ENCODE data around the gene PSMF1. TPM values are rescaled to one million over a fixed set of nuclear protein-coding genes. Genes with fewer than 3 reads are reported as not detected.

Gene PSMF1
- total and polyA plus RNA-seq, 2 of the 13 experiments (the other 11 are each of a cell fraction or from before 2014, with no cell fraction given) = 82.5 to 86.0 TPM

- TF ChIP-seq ZFP91 (CRISPR knock-in tag; IDR thresholded peaks at IDR 0.05; ENCODE audit: borderline replicate concordance) = no peak
- TF ChIP-seq ZFP62 (CRISPR knock-in tag; IDR thresholded peaks at IDR 0.05) = no peak
- TF ChIP-seq AKAP8 (CRISPR knock-in tag; IDR thresholded peaks at IDR 0.05) = no peak
- no peak for TF ChIP-seq ZNF703 (CRISPR knock-in tag; IDR thresholded peaks at IDR 0.05; ENCODE audit: borderline replicate concordance)
- TF ChIP-seq, protein P1, sequence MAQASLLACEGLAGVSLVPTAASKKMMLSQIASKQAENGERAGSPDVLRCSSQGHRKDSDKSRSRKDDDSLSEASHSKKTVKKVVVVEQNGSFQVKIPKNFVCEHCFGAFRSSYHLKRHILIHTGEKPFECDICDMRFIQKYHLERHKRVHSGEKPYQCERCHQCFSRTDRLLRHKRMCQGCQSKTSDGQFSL (CRISPR knock-in tag; IDR thresholded peaks at IDR 0.05) = no peak
- no peak for TF ChIP-seq MAFF (IDR thresholded peaks at IDR 0.05; ENCODE audit: low read depth, low read length)
- no peak for TF ChIP-seq CREB1 (IDR thresholded peaks at IDR 0.05)
- TF ChIP-seq CREB1 (CRISPR knock-in tag; IDR thresholded peaks at IDR 0.05) = no peak
- TF ChIP-seq CBFB (CRISPR knock-in tag; IDR thresholded peaks at IDR 0.05) = peak; percentile 44; the same call in 1 of the 2 replicates
- no peak for TF ChIP-seq ZNF207 (IDR thresholded peaks at IDR 0.05; ENCODE audit: borderline replicate concordance)
- TF ChIP-seq ZNF670 (CRISPR knock-in tag; IDR thresholded peaks at IDR 0.05; ENCODE audit: borderline replicate concordance) = no peak
- TF ChIP-seq ZNF530 (CRISPR knock-in tag; IDR thresholded peaks at IDR 0.05; ENCODE audit: low read depth) = no peak
- no peak for TF ChIP-seq ZNF839 (CRISPR knock-in tag; IDR thresholded peaks at IDR 0.05; ENCODE audit: borderline replicate concordance)
- no peak for TF ChIP-seq ZBTB39 (CRISPR knock-in tag; IDR thresholded peaks at IDR 0.05)
- no peak for TF ChIP-seq NFYC (CRISPR knock-in tag; IDR thresholded peaks at IDR 0.05)
- TF ChIP-seq MZF1 (CRISPR knock-in tag; IDR thresholded peaks at IDR 0.05; ENCODE audit: borderline replicate concordance) = no peak
- TF ChIP-seq CREBL2 (CRISPR knock-in tag; IDR thresholded peaks at IDR 0.05; ENCODE audit: borderline replicate concordance) = no peak
- no peak for TF ChIP-seq ZNF468 (CRISPR knock-in tag; IDR thresholded peaks at IDR 0.05)
- TF ChIP-seq DMAP1 (CRISPR knock-in tag; IDR thresholded peaks at IDR 0.05) = no peak
- no peak for TF ChIP-seq BRD4 (CRISPR knock-in tag; IDR thresholded peaks at IDR 0.05)
- TF ChIP-seq ZNF138 (CRISPR knock-in tag; IDR thresholded peaks at IDR 0.05; ENCODE audit: low read depth) = no peak
- TF ChIP-seq GMEB1 (CRISPR knock-in tag; IDR thresholded peaks at IDR 0.05; ENCODE audit: borderline replicate concordance) = no peak
- no peak for TF ChIP-seq ZNF44 (CRISPR knock-in tag; IDR thresholded peaks at IDR 0.05)
- TF ChIP-seq MYC (CRISPR knock-in tag; IDR thresholded peaks at IDR 0.05; ENCODE audit: borderline replicate concordance) = no peak
Measured at GRCh38 chr20:1165941-1166340, 47.5 kb downstream of the PSMF1 start (continued).
